HG03064 (cell line): ENCODE data around the gene UBE2V1.
"Not testable (repeated sequence)": the region's sequence is repeated elsewhere in the genome, so short reads cannot be mapped to it uniquely, and the experiment has no call there.

Experiments
- ATAC-seq: cut with Tn5 transposase; IDR thresholded peaks from one replicate; pipeline ENCODE4 v1.9.1; 2021; ENCODE audit warnings: low read depth; ENCODE audit not compliant: unreplicated experiment

Gene UBE2V1

GRCh38 chr20:50099113-50099512 is 13.8 kb downstream of the UBE2V1 start:
- ATAC-seq, result no peak

GRCh38 chr20:50098259-50098658 is 14.7 kb downstream of the UBE2V1 start:
- no peak for ATAC-seq

DNA sequence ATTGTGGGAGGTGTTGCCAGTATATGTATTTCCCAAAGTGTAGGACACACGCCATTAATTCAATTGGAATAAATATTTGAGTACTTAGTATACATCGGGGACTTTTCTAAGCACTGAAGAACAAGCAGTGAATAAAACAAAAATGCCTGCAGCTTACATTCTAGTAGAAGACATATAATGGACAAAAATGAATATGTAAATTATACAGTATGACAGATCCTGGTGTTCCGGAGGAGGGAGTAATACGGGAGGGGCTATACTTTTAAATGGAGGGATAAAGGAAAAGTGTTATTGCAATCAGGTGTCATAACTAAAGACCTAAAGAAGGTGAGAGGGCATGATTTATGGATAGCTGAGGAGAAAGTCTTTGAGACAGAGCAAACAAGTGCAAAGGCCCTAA is 15.1 kb downstream of the UBE2V1 start:
- ATAC-seq, result no peak

GRCh38 chr20:50096237-50096636 is 16.7 kb downstream of the UBE2V1 start:
- ATAC-seq, result no peak

DNA sequence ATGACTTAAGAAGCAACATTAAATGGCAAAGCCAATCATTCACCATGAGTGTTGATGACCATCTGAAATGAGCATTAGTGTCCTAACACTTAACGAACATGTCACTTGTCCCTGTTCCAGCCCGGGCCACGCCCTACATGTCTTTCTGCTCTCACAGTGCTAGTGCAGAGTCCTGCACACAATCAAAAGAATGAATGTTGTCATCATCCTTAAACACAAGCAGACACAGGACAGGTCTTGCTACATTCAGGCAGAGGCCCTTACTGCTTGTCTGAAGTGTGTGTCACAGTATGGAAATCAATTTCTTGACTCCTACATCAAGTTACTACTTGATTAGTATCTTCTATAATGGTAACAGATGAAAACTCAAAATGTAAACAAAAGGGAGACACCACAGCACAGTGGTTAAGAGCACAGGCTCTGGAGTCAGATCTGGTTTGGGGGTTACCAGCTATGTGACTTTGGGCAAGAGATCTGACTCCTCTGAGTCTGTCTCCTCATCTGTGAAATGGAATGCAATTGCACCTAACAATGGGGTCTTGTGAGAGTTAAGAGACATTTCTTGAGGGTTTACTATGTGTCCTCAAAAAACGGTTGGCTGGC is 17.4 kb downstream of the UBE2V1 start:
- ATAC-seq, result no peak

DNA sequence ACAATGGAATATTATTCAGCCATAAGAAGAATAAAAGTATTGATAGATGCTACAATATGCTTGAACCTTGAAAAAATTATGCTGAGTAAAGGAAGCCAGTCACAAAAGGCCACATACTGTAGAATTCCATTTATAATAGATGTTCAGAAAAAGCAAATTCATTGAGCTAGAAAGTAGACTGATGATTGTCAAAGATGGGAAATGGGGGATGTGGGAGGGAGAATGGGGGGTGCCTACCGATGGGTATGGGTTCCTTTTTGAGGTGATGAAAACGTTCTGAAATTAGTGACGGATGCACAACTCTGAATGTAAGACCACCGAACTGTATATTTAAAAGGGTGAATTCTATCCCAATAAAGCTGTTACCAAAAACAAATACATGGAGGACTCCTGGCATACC is 18.4 kb downstream of the UBE2V1 start:
- no peak for ATAC-seq

GRCh38 chr20:50093240-50093639 is 19.7 kb downstream of the UBE2V1 start:
- no peak for ATAC-seq

- no peak for ATAC-seq
These were observed 20.5 kb downstream of the UBE2V1 start for GRCh38 chr20:50092436-50092835.

- ATAC-seq, result no peak
These were observed 23.2 kb downstream of the UBE2V1 start for GRCh38 chr20:50089787-50090177.

DNA sequence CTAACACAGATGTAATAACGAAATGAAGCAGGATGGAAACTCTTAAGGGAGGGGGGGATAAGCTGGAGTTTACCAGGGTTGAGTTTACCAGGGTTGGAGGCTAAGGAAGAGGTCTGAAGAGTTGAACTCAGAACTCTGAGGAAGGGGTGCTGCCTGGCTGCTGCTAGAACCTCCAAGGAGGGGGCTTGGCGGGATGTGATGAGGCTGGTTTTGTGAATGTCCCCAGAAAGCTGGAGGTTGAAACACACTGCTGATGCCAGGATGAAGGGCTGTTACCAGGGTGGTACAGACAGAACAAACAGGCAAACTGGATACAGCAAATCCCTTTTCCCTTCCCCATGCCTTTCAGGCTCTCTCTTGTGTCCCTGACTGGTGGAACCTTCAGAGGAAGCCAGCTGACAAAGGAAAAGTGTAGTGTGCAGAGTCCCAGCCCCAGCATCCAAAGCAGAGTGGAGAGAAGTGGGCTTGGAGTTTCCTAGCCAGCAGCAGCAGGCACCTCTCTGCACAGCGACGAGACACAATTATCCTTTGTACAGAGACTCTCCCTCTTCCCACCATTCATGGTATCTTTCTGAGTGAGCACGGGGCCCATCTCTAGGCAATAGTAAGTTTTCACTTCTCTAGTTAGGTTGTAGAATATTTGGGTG is 23.7 kb downstream of the UBE2V1 start:
- no peak for ATAC-seq

DNA sequence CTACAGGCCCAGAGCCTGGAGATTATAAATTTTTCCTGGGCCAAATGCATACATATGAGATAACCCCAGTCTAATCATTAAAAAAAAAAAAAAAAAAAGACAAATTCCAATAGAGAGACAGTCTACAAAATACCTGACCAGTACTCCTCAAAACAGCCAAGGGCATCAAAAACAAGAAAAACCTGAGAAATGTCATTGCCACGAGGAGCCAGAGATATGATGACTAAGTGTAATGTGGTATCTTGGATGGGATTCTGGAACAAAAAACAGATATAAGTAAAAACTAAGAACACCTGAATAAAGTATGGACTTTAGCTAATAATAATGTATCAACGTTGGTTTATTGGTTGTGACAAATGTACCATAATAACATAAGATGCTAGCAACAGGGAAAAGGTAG is 24.9 kb downstream of the UBE2V1 start:
- ATAC-seq, result no peak

DNA sequence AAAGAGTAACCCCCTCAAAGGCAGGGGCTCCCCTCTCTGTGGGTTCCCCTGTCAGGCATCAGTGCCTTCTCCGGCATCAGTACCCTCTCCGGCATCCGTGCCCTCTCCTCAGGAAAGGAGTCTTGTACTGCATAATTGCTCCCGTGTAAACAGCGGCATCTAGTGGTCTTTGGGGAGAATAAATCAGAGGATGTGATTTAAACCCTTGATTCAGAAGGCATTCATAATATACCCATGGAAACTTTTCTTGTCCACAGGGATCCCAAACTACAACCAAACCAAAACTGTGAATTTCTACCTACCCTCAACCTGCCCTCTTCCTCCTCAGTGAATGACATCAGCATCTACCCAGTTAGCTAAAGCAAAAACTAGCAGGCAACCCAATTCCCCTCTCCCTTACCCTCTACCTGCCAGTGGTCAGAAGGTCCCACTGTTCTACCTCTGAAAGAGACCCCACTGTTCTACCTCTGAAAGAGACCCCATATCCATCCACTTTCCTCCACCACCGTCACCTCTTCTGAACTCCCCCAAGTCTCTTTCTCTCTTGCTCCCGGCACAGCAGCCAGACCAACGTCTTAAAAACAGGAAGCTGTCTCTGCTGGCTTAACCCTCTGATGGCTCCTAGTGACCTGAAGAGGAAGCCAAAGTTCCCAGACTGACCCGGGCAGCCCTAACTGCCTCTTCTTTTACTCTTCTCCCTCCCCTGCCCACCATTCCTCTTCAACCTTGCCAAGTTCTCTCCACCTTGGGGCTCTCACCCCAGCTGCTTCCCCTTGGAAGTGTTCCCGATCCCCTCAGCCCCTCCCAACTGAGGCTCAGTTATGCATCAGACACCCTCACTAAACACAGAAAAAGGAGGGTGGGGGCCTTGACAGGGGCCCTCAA is 27.2 kb downstream of the UBE2V1 start:
- ATAC-seq, result no peak

DNA sequence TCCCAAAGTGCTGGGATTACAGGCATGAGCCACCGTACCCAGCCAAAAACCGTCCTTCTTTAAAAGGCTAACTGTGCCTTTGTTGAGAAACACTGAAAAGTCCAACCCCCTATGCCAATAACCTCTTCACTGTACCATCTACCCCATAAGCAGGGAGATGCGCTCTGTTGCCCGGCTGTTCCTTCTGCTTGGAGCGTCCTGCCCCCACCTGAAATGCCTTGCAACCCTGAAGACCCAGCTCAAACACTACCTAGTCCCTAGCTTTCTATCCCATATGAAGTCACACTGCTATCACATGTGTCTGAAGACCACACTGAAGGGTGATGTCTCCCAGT is 27.8 kb downstream of the UBE2V1 start:
- no peak for ATAC-seq

- no peak for ATAC-seq
These were observed 29.9 kb downstream of the UBE2V1 start for GRCh38 chr20:50083034-50083433.

- ATAC-seq, result not testable (repeated sequence)
These were observed 30.9 kb downstream of the UBE2V1 start for GRCh38 chr20:50082056-50082455.

GRCh38 chr20:50077818-50078601 is 34.9 kb downstream of the UBE2V1 start:
- no peak for ATAC-seq

GRCh38 chr20:50073500-50073899 is 39.5 kb downstream of the UBE2V1 start:
- ATAC-seq, result no peak

- no peak for ATAC-seq
These were observed 41.7 kb downstream of the UBE2V1 start for GRCh38 chr20:50071039-50071888.

DNA sequence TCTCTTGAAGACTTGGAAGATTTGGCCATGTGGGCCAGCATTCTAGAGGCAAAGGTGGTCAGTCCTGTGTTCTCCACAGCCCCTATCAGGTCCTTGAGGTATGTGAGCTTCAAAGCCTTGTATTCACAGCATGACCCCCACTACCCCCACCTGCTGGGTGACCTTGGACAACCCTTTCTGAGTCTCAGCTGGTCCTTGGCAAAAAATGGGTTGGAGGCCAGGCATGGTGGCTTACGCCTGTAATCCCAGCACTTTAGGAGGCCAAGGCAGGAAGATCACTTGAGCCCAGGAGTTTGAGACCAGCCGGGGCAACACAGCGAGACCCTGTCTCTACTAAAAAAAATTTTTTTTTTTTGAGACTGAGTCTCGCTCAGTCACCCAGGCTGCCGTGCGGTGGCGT is 42.6 kb downstream of the UBE2V1 start:
- ATAC-seq, result no peak

DNA sequence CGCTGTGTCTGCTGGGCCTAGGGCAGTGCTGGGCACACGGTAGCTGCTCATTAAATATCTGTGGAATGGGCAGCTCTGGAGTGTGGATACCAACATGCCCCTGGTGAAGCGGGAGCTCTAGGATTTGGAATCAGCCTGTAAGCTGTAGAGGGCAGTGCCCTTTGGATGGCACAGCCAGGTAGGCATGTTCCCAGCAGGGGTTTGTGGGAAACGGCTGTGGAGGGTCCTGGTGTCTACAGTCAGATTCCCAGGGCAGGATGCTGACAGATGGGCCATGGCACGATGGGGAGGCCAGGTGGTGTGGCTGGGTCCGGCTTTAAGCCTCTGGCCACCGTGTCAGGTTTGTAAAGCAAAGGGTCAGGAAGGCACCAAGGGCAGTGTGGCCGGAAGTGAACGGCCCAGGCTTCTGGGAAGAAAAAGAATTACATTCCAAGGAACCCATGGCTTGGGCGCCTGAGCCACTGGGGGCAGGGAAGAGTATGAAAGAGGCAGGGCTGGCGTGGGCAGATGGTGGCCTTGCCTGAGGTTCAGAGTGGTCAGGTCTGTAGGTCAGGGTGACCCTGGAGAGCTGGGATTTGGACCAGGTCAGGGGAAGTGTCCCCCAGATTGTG is 44.8 kb downstream of the UBE2V1 start:
- no peak for ATAC-seq
